Spleen (tissue), 11 donors: ENCODE results near the gene ASAP2. TPM values are rescaled to one million over a fixed set of nuclear protein-coding genes. Genes with fewer than 3 reads are reported as not detected.

Source experiments
- DNase-seq: peaks from one replicate; pipeline ENCODE4 v3.0.0-alpha.2; 2020
- H3K27ac ChIP-seq, 8 donors: fragments of 200-600 bp; sonication (generic) in 7 of 8; 1 replicate in 4 of 8; 2 replicates in 4 of 8; pipeline versions ENCODE4 v1.5.0 to v1.8.0; 2016 to 2021; ENCODE audit warnings: inconsistent platforms in 4 of 8, mild to moderate bottlenecking in 4 of 8, moderate library complexity in 1 of 8
- H3K27me3 ChIP-seq, 7 donors: fragments of 200-600 bp; sonication (generic) in 6 of 7; replicated peaks in 1 of 7; 1 replicate in 4 of 7; 2 replicates in 3 of 7; pipeline versions ENCODE4 v1.5.0 to v1.8.0; 2016 to 2021; ENCODE audit warnings: inconsistent platforms in 3 of 7, mild to moderate bottlenecking in 1 of 7
- H3K36me3 ChIP-seq, 6 donors: fragments of 200-600 bp; sonication (generic) in 5 of 6; 1 replicate in 4 of 6; 2 replicates in 2 of 6; pipeline versions ENCODE4 v1.5.0 to v1.8.0; 2016 to 2021; ENCODE audit warnings: inconsistent platforms in 2 of 6
- H3K4me1 ChIP-seq, 6 donors: fragments of 200-600 bp; sonication (generic) in 5 of 6; 1 replicate in 3 of 6; 2 replicates in 3 of 6; pipeline versions ENCODE4 v1.5.0 to v1.8.0; 2016 to 2021; ENCODE audit warnings: inconsistent platforms in 3 of 6
- H3K4me3 ChIP-seq, 8 donors: fragments of 200-600 bp; sonication (generic) in 7 of 8; 1 replicate in 4 of 8; 2 replicates in 4 of 8; pipeline versions ENCODE4 v1.5.0 to v1.8.0; 2016 to 2021; ENCODE audit warnings: inconsistent platforms in 4 of 8, mild to moderate bottlenecking in 4 of 8, moderate library complexity in 2 of 8
- H3K9me3 ChIP-seq, 8 donors: fragments of 200-600 bp; sonication (generic) in 7 of 8; 1 replicate in 4 of 8; 2 replicates in 4 of 8; pipeline versions ENCODE4 v1.5.0 to v1.8.0; 2016 to 2021; ENCODE audit warnings: inconsistent platforms in 4 of 8
- POLR2A ChIP-seq, 3 donors: fragments of 450-650 bp; IDR thresholded peaks; one replicate each; pipeline ENCODE4 v1.5.1; 2017; ENCODE audit warnings: antibody characterized with exemption in 3 of 3, mild to moderate bottlenecking in 1 of 3
- POLR2AphosphoS5 ChIP-seq, 3 donors: sonication (generic); formaldehyde crosslinking; IDR thresholded peaks; one replicate each; pipeline ENCODE4 v1.5.1; 2017; ENCODE audit warnings: antibody characterized with exemption in 3 of 3
- WGBS, 5 donors: extraction: QIAGEN DNeasy Blood & Tissue Kit in 3 of 5; methylation state at CpG; one replicate each; pipeline versions ENCODE4 v1.1.5 to v1.1.7; 2013 to 2018; 5-methylcytosine and 5-hydroxymethylcytosine counted together
- intact Hi-C: fragments of 100-400 bp; cut with DNase I; formaldehyde crosslinking; loops from one replicate; pipeline ENCODE4 v1.15.0; 2023; ENCODE audit warnings: low total_unique reads
- polyA plus RNA-seq, 3 donors: library from polyadenylated mRNA; stranded (reverse); fragments of 200-250 nt; gene quantifications; one replicate each; pipeline ENCODE4 v1.2.1, GENCODE V29; 2013
- total RNA-seq, 7 donors: library from RNA; depleted of rRNA in 3 of 7; stranded (reverse); fragments of >200 nt in 3 of 7; fragmentation: NEBNext Ultra II Directional in 4 of 7; extraction: Animal tissue kit (Norgen Biotek cat#: 25700) in 4 of 7; gene quantifications; one replicate each; pipeline versions ENCODE4 v1.1.0 to v1.2.1, GENCODE V29; 2016 to 2021
- TF ChIP-seq, protein P1 (sequence below), 11 experiments: fragments of 200-600 bp in 7 of 11; fragments of 450-650 bp in 4 of 11; sonication (generic) in 4 of 11; IDR thresholded peaks in 8 of 11; conservative IDR thresholded peaks in 3 of 11; 1 replicate in 7 of 11; 2 replicates in 4 of 11; pipeline versions ENCODE4 v1.4.0 to v1.8.0; 2016 to 2021; ENCODE audit warnings: antibody characterized with exemption in 11 of 11, inconsistent platforms in 4 of 11, mild to moderate bottlenecking in 1 of 11
- donor health status: healthy with polysubstance abuse.
- donor health status: DM: no; HTN: no; CAD: no; lungs with moderate emphysema.
- donor health status: DM: no; HTN: no; CAD: no.
- donor health status: Bipolar disorder and iron deficiency.
- donor health status: healthy.
- donor health status: DM: no; HTN: no; CAD: no.
- donor health status: DM: yes; HTN: yes; CAD: no.

ASAP2 gene
- total and polyA plus RNA-seq, 10 donors, result 0.93 to 3.0 (median 2.2) TPM

DNA sequence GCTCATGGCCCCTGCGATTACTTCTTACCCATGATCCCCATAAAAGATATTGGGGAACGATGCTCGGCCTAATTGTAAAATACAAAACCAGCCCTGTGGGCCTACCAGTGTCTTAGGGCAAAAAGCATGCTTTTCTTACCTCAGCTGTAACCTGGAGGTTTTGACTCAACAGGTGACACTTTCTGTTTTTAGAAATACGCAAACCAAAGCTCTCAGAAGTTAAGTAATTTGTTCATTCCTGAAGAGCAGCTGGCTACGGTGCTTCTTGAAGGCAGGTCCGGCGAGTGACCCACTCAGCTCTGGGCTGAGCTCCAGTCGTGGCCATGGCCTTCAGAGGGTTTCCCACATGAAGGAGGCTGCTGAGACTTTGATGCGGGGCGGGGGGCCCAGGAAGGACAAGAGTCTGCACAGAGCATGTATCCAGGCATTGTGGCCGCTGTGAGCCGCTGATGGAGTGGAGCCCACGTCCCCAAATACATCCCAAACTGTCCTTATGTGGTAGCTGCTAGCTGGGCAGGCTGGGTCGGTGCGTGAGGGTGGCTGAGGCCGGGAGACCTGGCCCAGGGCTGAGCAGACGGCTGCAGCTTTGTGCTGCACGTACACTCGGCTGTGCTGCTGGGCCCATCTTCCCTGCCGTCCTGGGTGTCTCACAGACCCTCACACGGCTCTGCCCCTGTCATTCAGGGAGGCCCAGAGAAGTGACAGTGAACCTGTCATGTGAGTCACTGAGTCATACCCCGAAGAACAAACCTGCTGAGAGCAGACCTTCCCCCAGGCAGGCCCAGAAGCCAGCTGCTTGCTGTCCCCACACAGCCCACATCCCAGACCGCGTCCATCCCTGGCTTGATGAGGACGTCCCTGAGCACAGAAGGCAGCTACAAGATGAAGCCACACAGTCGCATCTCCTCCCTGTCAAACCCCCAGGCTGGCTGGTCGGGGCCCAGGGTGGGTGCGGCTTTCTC is 182.6 kb downstream of the ASAP2 start:
- TF ChIP-seq POLR2AphosphoS5 (IDR thresholded peaks at IDR 0.05) (no peak), POLR2A (IDR thresholded peaks at IDR 0.05) (no peak)
- TF ChIP-seq, protein P1, sequence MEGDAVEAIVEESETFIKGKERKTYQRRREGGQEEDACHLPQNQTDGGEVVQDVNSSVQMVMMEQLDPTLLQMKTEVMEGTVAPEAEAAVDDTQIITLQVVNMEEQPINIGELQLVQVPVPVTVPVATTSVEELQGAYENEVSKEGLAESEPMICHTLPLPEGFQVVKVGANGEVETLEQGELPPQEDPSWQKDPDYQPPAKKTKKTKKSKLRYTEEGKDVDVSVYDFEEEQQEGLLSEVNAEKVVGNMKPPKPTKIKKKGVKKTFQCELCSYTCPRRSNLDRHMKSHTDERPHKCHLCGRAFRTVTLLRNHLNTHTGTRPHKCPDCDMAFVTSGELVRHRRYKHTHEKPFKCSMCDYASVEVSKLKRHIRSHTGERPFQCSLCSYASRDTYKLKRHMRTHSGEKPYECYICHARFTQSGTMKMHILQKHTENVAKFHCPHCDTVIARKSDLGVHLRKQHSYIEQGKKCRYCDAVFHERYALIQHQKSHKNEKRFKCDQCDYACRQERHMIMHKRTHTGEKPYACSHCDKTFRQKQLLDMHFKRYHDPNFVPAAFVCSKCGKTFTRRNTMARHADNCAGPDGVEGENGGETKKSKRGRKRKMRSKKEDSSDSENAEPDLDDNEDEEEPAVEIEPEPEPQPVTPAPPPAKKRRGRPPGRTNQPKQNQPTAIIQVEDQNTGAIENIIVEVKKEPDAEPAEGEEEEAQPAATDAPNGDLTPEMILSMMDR (IDR thresholded peaks at IDR 0.05 in 8 of 11, conservative IDR thresholded peaks at IDR 0.05 in 3 of 11), result no peak
- Histone ChIP-seq H3K4me3 (no peak overlapping the region), H3K4me1 (peaks cover 0 to 14% (median 0%) of the 10 kb centered on the region in 6 donors), H3K27ac (no peak overlapping the region), H3K36me3 (no peaks in the 10 kb centered on the region), H3K9me3 (no peaks in the 10 kb centered on the region), H3K27me3 (no peaks in the 10 kb centered on the region)
- 85 to 95% (median 92%) methylated on average over 22 to 28 of the region's 28 CpGs for WGBS, 5 donors
- DNase-seq, result peak; percentile 46
- intact Hi-C loops, result no loop called here

DNA sequence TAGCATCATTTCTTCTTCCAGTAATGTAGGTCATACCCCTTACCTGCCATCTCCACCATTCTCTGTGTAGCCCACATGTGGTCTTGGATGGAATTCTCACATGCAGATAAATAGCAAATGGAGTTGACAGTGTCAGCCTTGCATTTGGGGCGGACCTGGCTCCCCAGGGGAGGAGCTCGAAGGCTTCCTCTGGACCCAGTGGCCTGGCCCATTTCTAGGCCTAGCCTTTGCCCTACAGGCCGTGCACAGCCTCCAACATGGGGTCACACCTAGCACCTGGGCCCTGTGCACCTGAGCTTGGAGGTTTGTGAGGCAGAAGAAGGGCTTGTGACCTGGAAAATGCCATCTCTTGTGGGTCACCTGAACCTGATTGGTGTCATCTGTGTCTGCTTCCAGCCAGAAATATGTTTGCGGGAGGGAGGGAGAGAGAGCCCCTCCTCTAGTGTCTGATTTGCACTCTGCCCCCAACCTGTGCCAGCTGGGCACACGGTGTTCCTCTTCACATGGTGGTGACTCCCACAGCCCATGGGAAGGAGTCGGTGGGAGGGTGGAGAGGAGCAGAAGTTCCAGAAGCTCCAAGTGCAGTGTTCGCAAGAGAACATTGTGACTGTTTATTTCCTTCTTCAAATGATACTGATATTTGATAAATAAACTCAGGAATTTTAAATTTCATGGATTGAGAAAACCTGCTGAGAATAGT is 183.7 kb downstream of the ASAP2 start:
- no peaks in the 10 kb centered on the region for H3K9me3 ChIP-seq
- H3K27me3 ChIP-seq, result peaks cover 0 to 5% (median 0%) of the 10 kb centered on the region in 7 donors
- WGBS, 5 donors, result 87 to 92% (median 91%) methylated on average over 7 of the region's 7 CpGs
- H3K27ac ChIP-seq, result no peak overlapping the region
- no peak overlapping the region for H3K4me3 ChIP-seq
- DNase-seq, result peak; percentile 52
- H3K36me3 ChIP-seq, result no peaks in the 10 kb centered on the region
- TF ChIP-seq POLR2A (IDR thresholded peaks at IDR 0.05), result no peak
- TF ChIP-seq, protein P1 (IDR thresholded peaks at IDR 0.05 in 8 of 11, conservative IDR thresholded peaks at IDR 0.05 in 3 of 11), result no peak
- TF ChIP-seq POLR2AphosphoS5 (IDR thresholded peaks at IDR 0.05), result no peak
- H3K4me1 ChIP-seq, result peaks cover 0 to 14% (median 0%) of the 10 kb centered on the region in 6 donors
- intact Hi-C loops, result no loop called here

DNA sequence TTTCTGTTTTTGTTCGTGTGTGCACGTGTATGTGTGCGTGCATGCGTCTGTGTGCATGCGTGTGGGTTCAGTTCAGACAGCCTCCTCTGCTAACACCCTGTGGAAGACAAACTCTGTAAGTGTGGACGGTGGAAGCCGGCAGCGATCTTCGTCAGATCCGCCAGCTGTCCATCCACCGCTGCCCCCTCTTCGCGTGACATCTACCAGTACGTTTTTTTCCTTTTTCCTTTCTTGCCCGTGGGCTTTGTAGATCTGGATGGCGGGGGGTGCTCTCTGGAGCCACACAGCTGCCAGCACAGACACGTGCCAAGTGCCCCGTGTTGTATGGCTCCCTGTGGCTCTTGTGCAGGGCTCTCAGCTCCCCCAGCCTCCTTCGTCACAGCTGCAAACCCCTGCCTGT is 184.4 kb downstream of the ASAP2 start:
- peak; percentile 67 for DNase-seq
- H3K4me1 ChIP-seq, result peaks cover 0 to 14% (median 0%) of the 10 kb centered on the region in 6 donors
- no peak overlapping the region for H3K4me3 ChIP-seq
- no peaks in the 10 kb centered on the region for H3K9me3 ChIP-seq
- no peaks in the 10 kb centered on the region for H3K36me3 ChIP-seq
- intact Hi-C loops, result no loop called here
- no peak overlapping the region for H3K27ac ChIP-seq
- WGBS, 5 donors, result 89 to 93% (median 91%) methylated on average over 19 of the region's 19 CpGs
- TF ChIP-seq POLR2AphosphoS5 (IDR thresholded peaks at IDR 0.05) (no peak), POLR2A (IDR thresholded peaks at IDR 0.05) (no peak)
- TF ChIP-seq, protein P1 (IDR thresholded peaks at IDR 0.05 in 8 of 11, conservative IDR thresholded peaks at IDR 0.05 in 3 of 11), result no peak
- H3K27me3 ChIP-seq, result peaks cover 0 to 5% (median 0%) of the 10 kb centered on the region in 7 donors
